Stromal cell of bone marrow (primary cell): ENCODE results near the gene GPATCH3.
"Not testable (repeated sequence)": the region's sequence is repeated elsewhere in the genome, so short reads cannot be mapped to it uniquely, and the experiment has no call there.

ENCODE experiments used
- DNase-seq: peaks from one replicate; pipeline ENCODE4 v3.0.0-alpha.2; 2012; ENCODE audit warnings: low read depth

The GPATCH3 gene, protein sequence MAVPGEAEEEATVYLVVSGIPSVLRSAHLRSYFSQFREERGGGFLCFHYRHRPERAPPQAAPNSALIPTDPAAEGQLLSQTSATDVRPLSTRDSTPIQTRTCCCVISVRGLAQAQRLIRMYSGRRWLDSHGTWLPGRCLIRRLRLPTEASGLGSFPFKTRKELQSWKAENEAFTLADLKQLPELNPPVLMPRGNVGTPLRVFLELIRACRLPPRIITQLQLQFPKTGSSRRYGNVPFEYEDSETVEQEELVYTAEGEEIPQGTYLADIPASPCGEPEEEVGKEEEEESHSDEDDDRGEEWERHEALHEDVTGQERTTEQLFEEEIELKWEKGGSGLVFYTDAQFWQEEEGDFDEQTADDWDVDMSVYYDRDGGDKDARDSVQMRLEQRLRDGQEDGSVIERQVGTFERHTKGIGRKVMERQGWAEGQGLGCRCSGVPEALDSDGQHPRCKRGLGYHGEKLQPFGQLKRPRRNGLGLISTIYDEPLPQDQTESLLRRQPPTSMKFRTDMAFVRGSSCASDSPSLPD

DNA sequence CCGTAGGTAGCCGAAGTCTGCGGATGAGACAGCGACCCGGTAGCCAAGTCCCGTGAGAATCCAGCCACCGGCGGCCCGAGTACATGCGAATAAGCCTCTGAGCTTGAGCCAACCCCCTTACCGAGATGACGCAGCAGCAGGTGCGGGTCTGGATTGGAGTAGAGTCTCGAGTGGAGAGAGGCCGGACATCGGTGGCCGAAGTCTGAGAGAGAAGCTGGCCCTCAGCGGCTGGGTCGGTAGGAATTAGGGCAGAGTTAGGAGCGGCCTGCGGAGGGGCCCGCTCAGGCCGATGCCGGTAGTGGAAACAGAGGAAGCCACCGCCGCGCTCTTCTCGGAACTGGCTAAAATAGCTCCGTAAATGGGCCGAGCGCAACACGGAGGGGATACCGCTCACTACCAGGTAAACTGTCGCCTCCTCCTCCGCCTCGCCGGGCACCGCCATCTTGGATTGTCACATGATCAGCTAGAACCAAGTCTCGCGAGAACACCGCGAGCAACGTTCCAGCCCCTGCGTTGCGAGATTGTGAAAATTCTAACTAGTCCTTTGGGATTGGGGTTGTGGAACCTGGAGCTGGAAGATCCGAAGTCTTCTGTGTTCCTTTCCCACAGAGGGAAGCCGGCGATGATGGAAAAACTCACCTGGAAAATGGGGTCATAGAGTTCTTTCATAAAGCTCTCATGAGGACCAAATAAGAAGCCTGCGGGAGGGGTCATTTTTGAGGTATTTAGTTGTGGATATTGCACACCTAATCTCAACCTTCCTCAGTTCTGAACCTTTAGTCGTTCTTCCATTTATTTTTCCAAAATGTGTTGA is at the start of gene GPATCH3:
TSS of gene GPATCH3 (minus strand) at position 467 of the 814 bp plus-strand sequence. CDS start at position 442, 25 bp downstream.
- peak; percentile 87 for DNase-seq

- DNase-seq = no peak
These were observed 49.7 kb upstream of the GPATCH3 start for GRCh38 chr1:26949926-26950319.

GRCh38 chr1:26949266-26949925 is 49.1 kb upstream of the GPATCH3 start:
- no peak for DNase-seq

DNA sequence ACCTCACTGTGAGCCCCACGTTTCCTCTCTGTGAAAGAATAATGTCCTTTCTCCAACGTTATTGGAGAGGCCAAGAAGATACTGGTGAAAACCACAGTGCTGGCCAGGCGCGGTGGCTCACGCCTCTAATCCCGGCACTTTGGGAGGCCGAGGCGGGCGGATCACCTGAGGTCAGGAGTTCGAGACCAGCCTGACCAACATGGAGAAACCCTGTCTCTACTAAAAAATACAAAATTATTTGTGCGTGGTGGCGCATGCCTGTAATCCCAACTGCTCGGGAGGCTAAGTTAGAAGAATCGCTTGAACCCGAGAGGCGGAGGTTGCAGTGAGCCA is 48.4 kb upstream of the GPATCH3 start:
- not testable (repeated sequence) for DNase-seq

GRCh38 chr1:26946270-26946669 is 46.0 kb upstream of the GPATCH3 start:
- DNase-seq = no peak

- no peak for DNase-seq
These were observed 45.5 kb upstream of the GPATCH3 start for GRCh38 chr1:26945728-26946127.

DNA sequence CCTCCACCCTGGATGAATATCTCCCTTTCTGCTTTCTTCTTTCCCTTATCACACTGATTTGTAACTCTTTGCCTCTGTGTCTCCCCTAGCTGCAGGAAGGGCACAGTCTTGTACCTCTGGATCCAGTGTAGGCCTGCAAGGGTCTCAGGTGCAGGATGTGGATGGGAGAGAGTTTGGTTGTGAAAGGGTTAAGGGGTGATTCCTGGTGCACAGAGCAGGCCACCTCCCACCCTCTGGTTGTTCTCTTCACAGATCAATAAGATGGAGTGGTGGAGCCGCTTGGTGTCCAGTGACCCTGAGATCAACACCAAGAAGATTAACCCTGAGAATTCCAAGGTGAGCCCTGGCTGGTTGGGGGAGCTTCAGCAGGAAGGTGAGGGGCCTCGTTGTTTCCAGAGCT is 44.9 kb upstream of the GPATCH3 start:
- DNase-seq = no peak

- DNase-seq = no peak
These were observed 42.4 kb upstream of the GPATCH3 start for GRCh38 chr1:26942656-26943055.

DNA sequence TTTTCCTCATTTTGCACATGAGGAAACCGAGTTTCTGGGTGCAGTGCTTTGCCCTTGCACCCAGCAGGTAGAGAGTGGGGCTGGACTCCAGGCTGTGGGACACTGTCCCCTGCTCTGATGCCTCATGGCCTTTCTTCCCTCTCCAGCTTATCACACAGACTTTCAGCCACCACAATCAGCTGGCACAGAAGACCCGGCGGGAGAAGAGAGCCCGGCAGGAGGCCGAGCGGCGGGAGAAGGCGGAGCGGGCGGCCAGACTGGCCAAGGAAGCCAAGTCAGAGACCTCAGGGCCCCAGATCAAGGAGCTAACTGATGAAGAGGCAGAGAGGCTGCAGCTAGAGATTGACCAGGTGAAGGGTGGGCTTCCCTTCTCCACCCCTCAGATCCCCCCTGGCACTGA is 41.0 kb upstream of the GPATCH3 start:
- DNase-seq = no peak

- no peak for DNase-seq
These were observed 38.4 kb upstream of the GPATCH3 start for GRCh38 chr1:26938659-26939025.

DNA sequence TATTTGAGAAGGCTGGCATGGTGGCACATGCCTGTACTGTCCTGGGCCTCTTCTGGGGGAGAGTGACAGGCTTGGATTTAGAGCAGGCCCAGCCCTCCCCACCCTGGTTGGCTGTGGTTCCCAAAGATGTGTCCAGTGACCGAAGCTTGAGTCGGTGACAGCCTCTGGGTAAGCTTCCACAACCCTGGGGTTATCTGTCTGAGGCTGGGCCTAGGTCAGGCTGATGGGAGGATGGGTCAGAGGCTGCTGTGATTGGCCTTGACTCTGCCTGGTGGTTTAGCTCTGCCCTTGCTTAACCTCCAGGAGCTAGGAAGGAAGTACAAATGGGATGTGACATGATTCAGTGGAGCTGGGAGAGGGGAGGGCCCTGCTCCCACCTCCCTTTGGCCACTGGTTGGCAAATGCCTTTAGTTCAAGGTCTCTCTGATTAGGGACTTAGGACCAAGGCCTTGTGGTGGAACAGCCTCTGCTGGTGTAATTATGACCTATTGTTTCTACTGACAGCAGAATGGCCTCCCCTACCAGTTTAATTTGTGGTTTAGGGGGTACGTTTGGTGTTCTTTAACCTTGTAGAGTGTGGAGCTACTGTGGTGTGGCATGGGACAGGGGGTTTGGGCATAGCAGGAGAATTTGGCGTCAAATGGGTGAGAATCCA is 37.9 kb upstream of the GPATCH3 start:
- no peak for DNase-seq

GRCh38 chr1:26936823-26937222 is 36.6 kb upstream of the GPATCH3 start:
- DNase-seq = no peak

GRCh38 chr1:26932531-26932930 is 32.3 kb upstream of the GPATCH3 start:
- DNase-seq = no peak

- DNase-seq = no peak
These were observed 23.4 kb upstream of the GPATCH3 start for GRCh38 chr1:26923711-26924110.

DNA sequence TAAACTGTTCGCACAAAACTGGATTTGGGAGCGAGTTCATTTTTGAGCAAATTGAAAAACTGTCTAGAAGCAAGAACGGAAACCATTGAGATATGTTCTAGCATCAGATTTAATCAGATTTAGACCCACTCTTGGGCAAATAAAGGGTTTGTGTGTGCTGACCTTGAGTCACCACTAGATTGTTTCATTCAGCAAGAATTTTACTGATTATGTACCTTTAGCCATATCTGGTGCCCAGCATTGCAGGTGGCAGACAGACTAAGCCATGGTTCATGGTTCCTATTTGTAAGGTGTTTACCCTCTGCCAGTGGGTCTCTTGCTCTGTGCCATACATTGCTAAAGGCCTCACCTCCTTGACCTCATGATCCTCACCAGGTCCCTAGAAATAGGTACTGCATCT is 22.6 kb upstream of the GPATCH3 start:
- DNase-seq = no peak

GRCh38 chr1:26922431-26922729 is 22.1 kb upstream of the GPATCH3 start:
- DNase-seq = no peak

DNA sequence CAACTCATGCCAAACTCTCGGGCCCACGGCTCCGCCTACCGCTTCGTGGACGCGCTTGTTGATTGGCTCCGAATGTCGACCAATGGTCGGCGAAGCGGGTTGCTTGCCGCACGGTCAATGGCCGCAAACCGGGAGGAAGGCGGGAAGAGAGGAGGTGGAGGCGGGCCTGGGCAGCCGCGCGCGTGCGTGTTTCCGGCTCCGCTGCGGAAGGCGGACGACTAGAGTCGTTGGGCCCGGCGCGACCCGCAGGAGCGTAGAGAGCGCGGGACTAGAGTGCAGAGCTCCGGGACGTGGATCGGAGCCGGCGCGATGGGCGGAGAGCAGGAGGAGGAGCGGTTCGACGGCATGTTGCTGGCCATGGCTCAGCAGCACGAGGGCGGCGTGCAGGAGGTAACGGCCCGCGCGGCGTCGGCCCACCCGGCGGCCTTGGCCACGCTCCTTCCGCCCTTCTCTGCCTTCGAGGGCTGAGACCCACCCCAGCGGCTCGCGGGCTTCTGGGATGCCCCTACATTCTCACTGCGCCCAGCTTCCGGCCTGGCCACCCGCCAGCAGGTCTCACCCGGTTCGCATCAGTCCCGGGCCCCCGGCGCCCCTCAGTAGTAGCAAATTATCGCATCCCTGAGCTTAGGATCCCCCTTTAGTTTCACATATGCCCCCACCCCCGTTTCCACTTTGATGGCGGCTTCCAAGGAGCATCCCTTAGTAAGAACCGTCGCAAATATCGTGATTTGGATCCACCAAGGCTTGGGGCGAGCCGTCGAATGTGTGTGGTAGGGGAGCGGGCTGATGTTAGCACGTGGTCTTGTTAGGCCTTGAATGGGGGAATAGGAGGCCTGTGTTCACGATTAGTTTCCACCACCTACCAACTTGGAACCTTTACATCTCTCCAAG is 21.5 kb upstream of the GPATCH3 start, which contains the start of gene NUDC:
TSS of gene NUDC (plus strand) at position 204 of the 891 bp plus-strand sequence. CDS start at position 310, 106 bp downstream.
- DNase-seq = peak; percentile 97

GRCh38 chr1:26921126-26921539 is 20.9 kb upstream of the GPATCH3 start:
- DNase-seq = no peak

DNA sequence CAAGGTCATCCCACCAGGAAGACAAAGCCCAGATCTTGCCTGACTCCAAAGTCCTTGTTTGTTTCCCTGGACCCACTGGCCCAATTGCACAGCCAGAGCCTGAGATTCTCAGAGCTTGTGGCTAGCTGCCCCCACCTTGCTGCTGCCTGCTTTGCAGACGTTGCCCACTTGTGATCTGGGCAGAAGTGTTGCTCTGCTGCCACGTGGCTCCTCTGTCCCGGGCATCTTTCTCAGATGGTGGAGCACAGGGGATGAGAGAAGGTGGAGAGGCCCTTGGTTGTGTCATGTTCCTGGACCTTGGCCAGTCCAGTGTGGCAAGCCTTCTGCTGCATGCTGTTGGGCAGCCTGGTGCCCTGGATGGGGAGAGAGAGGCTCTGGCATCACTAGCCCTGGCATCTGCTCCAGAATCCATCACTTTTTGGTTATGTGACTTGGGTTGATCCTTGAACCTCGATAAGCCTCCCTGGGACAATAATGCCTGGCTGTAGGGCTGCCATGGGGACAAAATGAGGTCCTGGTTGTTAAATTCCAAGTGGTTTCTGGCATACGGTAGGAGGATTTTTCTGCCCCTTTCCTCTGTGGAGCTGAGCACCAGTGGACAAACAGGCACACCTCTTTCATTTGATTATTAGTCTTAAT is 15.1 kb upstream of the GPATCH3 start:
- DNase-seq = no peak

DNA sequence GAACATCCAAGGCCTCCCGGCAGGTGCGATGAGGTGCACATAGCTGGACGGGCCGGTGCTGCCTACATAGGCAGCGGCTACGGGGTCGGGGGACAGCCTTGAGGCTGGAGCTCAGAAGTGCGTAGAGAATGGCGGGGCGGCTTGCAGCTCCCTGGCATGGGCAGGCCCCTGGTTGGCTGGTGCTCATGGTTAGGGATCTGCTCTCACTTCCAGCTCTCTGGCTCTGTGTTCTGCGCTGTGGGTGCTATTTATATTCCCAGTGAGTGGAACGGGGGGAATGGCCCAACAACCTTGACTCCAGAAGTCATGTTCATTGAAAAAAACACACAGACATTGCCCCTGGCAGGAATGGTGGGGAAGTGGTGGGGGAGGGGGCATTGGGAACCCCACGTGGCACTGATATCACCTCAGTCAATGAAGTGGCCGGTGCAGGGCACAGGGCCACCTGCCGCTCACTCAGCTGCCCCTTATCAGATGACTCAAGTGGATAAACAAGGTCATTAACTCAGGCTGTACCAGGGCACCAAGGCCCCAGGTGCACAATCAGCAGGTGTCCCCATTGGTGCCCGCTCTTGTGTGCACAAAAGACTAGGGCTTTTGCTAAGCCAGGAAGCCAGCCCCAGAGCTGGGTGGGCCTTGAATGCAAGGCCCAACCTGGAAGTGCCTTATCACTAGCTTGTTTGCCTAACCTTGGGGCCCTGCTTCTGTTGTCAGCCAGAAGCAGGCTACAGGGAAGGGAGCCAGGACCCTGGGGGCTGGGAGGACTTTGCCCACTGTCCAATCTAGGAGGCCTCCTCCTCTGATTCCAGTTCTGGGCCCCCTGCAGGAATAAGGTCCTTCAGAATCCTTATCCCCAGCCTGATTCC is 13.7 kb upstream of the GPATCH3 start, which contains the start of gene NR0B2:
TSS of gene NR0B2 (minus strand) at position 222 of the 866 bp plus-strand sequence. CDS start at position 187, 35 bp downstream.
- no peak for DNase-seq
